GM12878 (cell line): ENCODE data around the gene TRMO. TPM values are rescaled to one million over a fixed set of nuclear protein-coding genes. Genes with fewer than 3 reads are reported as not detected.

ENCODE experiments used
- ATAC-seq: fragments of 200-7000 bp; cut with Tn5 transposase; 3 replicates; pipeline ENCODE4 v1.9.1; 2020; ENCODE audit warnings: mild to moderate bottlenecking, moderate library complexity
- BruUV-seq: library from RNA; stranded (reverse); fragments of 400-500 nt; replicated peaks from 2 replicates; lab custom pipeline; 2021; lab: Mats Ljungman, UMichigan
- CTCF ChIA-PET: fragments of 300-600 bp; sonication (Branson Sonifier 250); formaldehyde crosslinking; extraction: SDS; loops from one replicate; lab custom pipeline; 2021; ENCODE audit warnings: inconsistent platforms; lab: Yijun Ruan, JAX
- POLR2A ChIA-PET: fragments of 350-600 bp; formaldehyde crosslinking; extraction: SDS; loops from one replicate; lab custom pipeline; 2021; ENCODE audit warnings: inconsistent platforms; lab: Charles Lee
- RAD21 ChIA-PET: fragments of 300-600 bp; sonication (Branson Sonifier 250); formaldehyde crosslinking; loops from one replicate; lab custom pipeline; 2023; ENCODE audit warnings: antibody characterized with exemption; ENCODE audit not compliant: unreplicated experiment; lab: Charles Lee
- SMC1A ChIA-PET: fragments of 300-600 bp; sonication (Branson Sonifier 250); formaldehyde crosslinking; loops from one replicate; lab custom pipeline; 2023; ENCODE audit not compliant: unreplicated experiment, uncharacterized antibody; lab: Charles Lee
- DNase-seq: peaks from one replicate; pipeline ENCODE4 v3.0.0-alpha.2; 2011; ENCODE audit warnings: low read depth, low spot score
- FAIRE-seq: peaks from 3 replicates; lab custom pipeline; 2011; peaks lifted over from hg19 to GRCh38; lab: Jason Lieb, UNC
- H2AFZ ChIP-seq: 2 replicates; pipeline ENCODE4 v1.6.0; 2011; ENCODE audit warnings: low read depth, low read length, control low read depth; ENCODE audit not compliant: control insufficient read depth
- H3K27ac ChIP-seq: 2 replicates; pipeline ENCODE4 v1.5.1; 2011; ENCODE audit warnings: control low read depth; ENCODE audit not compliant: control insufficient read depth, insufficient read depth
- H3K27me3 ChIP-seq, 2 experiments: replicated peaks in 1 of 2; 2 replicates each; pipeline versions ENCODE4 v1.6.0 to v1.6.1; 2011; ENCODE audit warnings: low read length in 1 of 2; ENCODE audit not compliant: control insufficient read depth in 2 of 2, insufficient read depth in 2 of 2
- H3K36me3 ChIP-seq, 2 experiments: 2 replicates each; pipeline ENCODE4 v1.5.1; 2011; ENCODE audit warnings: low read length in 1 of 2; ENCODE audit not compliant: control insufficient read depth in 2 of 2, insufficient read depth in 2 of 2
- H3K4me1 ChIP-seq: 2 replicates; pipeline ENCODE4 v1.6.1; 2011; ENCODE audit warnings: mild to moderate bottlenecking, low read length, moderate library complexity, mixed read lengths; ENCODE audit not compliant: control insufficient read depth, insufficient read depth
- H3K4me2 ChIP-seq: 2 replicates; pipeline ENCODE4 v1.6.0; 2011; ENCODE audit warnings: control low read depth; ENCODE audit not compliant: control insufficient read depth, insufficient read depth
- H3K4me3 ChIP-seq: fragments of 200-600 bp; sonication (generic); 2 replicates; pipeline ENCODE4 v1.5.1; 2016
- H3K79me2 ChIP-seq: 2 replicates; pipeline ENCODE4 v1.6.0; 2011; ENCODE audit warnings: low read length; ENCODE audit not compliant: control insufficient read depth, insufficient read depth
- H3K9ac ChIP-seq: 2 replicates; pipeline ENCODE4 v1.8.0; 2011; ENCODE audit warnings: low read length, control low read depth, mixed read lengths; ENCODE audit not compliant: control insufficient read depth, insufficient read depth
- H3K9me3 ChIP-seq: replicated peaks from 3 replicates; pipeline ENCODE4 v1.5.1; 2011; ENCODE audit warnings: mild to moderate bottlenecking, low read length; ENCODE audit not compliant: control insufficient read depth, insufficient read depth
- H4K20me1 ChIP-seq: 2 replicates; pipeline ENCODE4 v1.6.0; 2011; ENCODE audit not compliant: control insufficient read depth, insufficient read depth
- ATF7 ChIP-seq: fragments of 450-650 bp; IDR thresholded peaks from 2 replicates; pipeline ENCODE4 v1.6.1; 2016; ENCODE audit warnings: low read depth, mild to moderate bottlenecking
- BACH1 ChIP-seq: fragments of 450-650 bp; IDR thresholded peaks from 2 replicates; pipeline ENCODE4 v1.6.1; 2017; ENCODE audit warnings: mild to moderate bottlenecking, borderline replicate concordance
- HDAC2 ChIP-seq: fragments of 200-600 bp; sonication (generic); IDR thresholded peaks from 2 replicates; pipeline ENCODE4 v1.6.1; 2017
- KDM1A ChIP-seq: fragments of 200-600 bp; sonication (generic); IDR thresholded peaks from 2 replicates; pipeline ENCODE4 v1.6.1; 2016; ENCODE audit warnings: borderline replicate concordance
- NFIC ChIP-seq: IDR thresholded peaks from 2 replicates; pipeline ENCODE4 v1.6.1; 2012; ENCODE audit warnings: low read depth, mild to moderate bottlenecking, inconsistent platforms, low read length, moderate library complexity
- PAX8 ChIP-seq: fragments of 450-650 bp; IDR thresholded peaks from 2 replicates; pipeline ENCODE4 v1.6.1; 2017; ENCODE audit warnings: mild to moderate bottlenecking, moderate library complexity
- PRDM15 ChIP-seq: fragments of 450-650 bp; formaldehyde crosslinking; IDR thresholded peaks from 2 replicates; pipeline ENCODE4 v1.4.0; 2020; ENCODE audit warnings: mild to moderate bottlenecking, moderate library complexity
- RELB ChIP-seq: fragments of 450-650 bp; IDR thresholded peaks from 2 replicates; pipeline ENCODE4 v1.6.1; 2017; ENCODE audit warnings: low read depth, mild to moderate bottlenecking, moderate library complexity
- SIN3A ChIP-seq: IDR thresholded peaks from 2 replicates; pipeline ENCODE4 v1.6.1; 2012; ENCODE audit warnings: low read depth, low read length, improper control_type of control experiment
- WRNIP1 ChIP-seq: IDR thresholded peaks from 2 replicates; pipeline ENCODE4 v1.6.1; 2011; ENCODE audit warnings: low read depth, low read length, improper control_type of control experiment, borderline replicate concordance
- ZSCAN29 ChIP-seq: fragments of 450-650 bp; IDR thresholded peaks from 2 replicates; pipeline ENCODE4 v1.6.1; 2017; ENCODE audit warnings: mild to moderate bottlenecking, moderate library complexity
- WGBS: methylation state at CpG from one replicate; pipeline ENCODE4 v1.1.6; 2016; ENCODE audit warnings: low lambda C conversion rate; ENCODE audit not compliant: insufficient replicate concordance, insufficient coverage; ENCODE audit errors: missing lambda C conversion rate; 5-methylcytosine and 5-hydroxymethylcytosine counted together
- in situ Hi-C: fragments of 300-500 bp; cut with MboI; formaldehyde crosslinking; loops from 9 replicates; pipeline ENCODE4 v1.14.3; 2018; ENCODE audit warnings: mixed read lengths
- intact Hi-C: fragments of 100-400 bp; cut with micrococcal nuclease; formaldehyde crosslinking; loops from one replicate; pipeline ENCODE4 v1.14.2; 2022; ENCODE audit not compliant: unreplicated experiment
- polyA plus RNA-seq, 11 experiments: library from polyadenylated mRNA; depleted of rRNA in 4 of 11; unstranded in 6 of 11; stranded (reverse) in 5 of 11; fragments of >200 nt; fragmentation: Nextera tagmentation in 4 of 11; fragmentation: Illumina TruSeq in 1 of 11; extraction: Ambion mirVana in 4 of 11; extraction: Trizol in 1 of 11; gene quantifications; 1 replicate in 1 of 11; 2 replicates in 10 of 11; pipeline versions ENCODE4 v1.2.1 to v1.2.3, GENCODE V29; 2011 to 2016; ENCODE audit warnings: inconsistent platforms in 2 of 11, missing spikeins in 2 of 11, low read depth in 1 of 11
- total RNA-seq, 4 experiments: library from RNA; depleted of rRNA in 3 of 4; stranded (reverse); fragments of >200 nt in 3 of 4; fragmentation: Illumina TruSeq in 1 of 4; extraction: Trizol in 1 of 4; gene quantifications; 2 replicates each; pipeline versions ENCODE4 v1.2.1 to v1.2.3, GENCODE V29; 2013 to 2021
- TF ChIP-seq, protein P1 (sequence below): fragments of 450-650 bp; IDR thresholded peaks from 2 replicates; pipeline ENCODE4 v1.6.1; 2017; ENCODE audit warnings: borderline replicate concordance
- TF ChIP-seq, protein P2 (sequence below): fragments of 450-650 bp; conservative IDR thresholded peaks from 2 replicates; pipeline ENCODE4 v1.6.1; 2017; ENCODE audit warnings: mild to moderate bottlenecking, moderate library complexity

The TRMO gene
- total and polyA plus RNA-seq, 10 of the 15 experiments (the other 5 are each of a cell fraction or from before 2014, with no cell fraction given): 5.8 to 23.6 (median 15.3) TPM

- POLR2A ChIA-PET: no interaction called here
- no peaks in the 10 kb centered on the region for H4K20me1 ChIP-seq
- intact Hi-C loops (no loop called here), in situ Hi-C loops (no loop called here)
- H3K4me2 ChIP-seq: peak overlapping the region; percentile 26; the same call in 1 of the 2 replicates
- ATAC-seq (peak; percentile 55), DNase-seq (no peak), FAIRE-seq (no peak)
- 0% methylated on average over 3 of the region's 3 CpGs for WGBS
- SMC1A ChIA-PET: no interaction called here
- H3K27ac ChIP-seq: peak overlapping the region; percentile 2; the same call in 1 of the 2 replicates
- RAD21 ChIA-PET: no interaction called here
- no peak overlapping the region for H3K4me3 ChIP-seq
- peaks cover 2% of the 10 kb centered on the region for H3K79me2 ChIP-seq
- peaks cover 8% of the 10 kb centered on the region; the same call in 1 of the 2 replicates for H3K4me1 ChIP-seq
- no TSS peak for BruUV-seq
- no peaks in the 10 kb centered on the region for H3K9me3 ChIP-seq
- no peaks in the 10 kb centered on the region for H3K27me3 ChIP-seq
- CTCF ChIA-PET: interaction anchor here (1.0 to 2.1 kb wide), 3 partner anchors 7 to 202 kb away, joined by 3 to 4 read pairs (median 3); no protein-coding TSS in a partner anchor
- H2AFZ ChIP-seq: no peak overlapping the region
- no peak for TF ChIP-seq HDAC2
- TF ChIP-seq, protein P1, sequence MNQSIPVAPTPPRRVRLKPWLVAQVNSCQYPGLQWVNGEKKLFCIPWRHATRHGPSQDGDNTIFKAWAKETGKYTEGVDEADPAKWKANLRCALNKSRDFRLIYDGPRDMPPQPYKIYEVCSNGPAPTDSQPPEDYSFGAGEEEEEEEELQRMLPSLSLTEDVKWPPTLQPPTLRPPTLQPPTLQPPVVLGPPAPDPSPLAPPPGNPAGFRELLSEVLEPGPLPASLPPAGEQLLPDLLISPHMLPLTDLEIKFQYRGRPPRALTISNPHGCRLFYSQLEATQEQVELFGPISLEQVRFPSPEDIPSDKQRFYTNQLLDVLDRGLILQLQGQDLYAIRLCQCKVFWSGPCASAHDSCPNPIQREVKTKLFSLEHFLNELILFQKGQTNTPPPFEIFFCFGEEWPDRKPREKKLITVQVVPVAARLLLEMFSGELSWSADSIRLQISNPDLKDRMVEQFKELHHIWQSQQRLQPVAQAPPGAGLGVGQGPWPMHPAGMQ: no peak
- TF ChIP-seq PAX8: no peak
- TF ChIP-seq KDM1A: no peak
- TF ChIP-seq, protein P2, sequence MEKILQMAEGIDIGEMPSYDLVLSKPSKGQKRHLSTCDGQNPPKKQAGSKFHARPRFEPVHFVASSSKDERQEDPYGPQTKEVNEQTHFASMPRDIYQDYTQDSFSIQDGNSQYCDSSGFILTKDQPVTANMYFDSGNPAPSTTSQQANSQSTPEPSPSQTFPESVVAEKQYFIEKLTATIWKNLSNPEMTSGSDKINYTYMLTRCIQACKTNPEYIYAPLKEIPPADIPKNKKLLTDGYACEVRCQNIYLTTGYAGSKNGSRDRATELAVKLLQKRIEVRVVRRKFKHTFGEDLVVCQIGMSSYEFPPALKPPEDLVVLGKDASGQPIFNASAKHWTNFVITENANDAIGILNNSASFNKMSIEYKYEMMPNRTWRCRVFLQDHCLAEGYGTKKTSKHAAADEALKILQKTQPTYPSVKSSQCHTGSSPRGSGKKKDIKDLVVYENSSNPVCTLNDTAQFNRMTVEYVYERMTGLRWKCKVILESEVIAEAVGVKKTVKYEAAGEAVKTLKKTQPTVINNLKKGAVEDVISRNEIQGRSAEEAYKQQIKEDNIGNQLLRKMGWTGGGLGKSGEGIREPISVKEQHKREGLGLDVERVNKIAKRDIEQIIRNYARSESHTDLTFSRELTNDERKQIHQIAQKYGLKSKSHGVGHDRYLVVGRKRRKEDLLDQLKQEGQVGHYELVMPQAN: no peak
- TF ChIP-seq ATF7: no peak
- TF ChIP-seq RELB: no peak
- no peak for TF ChIP-seq WRNIP1
- TF ChIP-seq ZSCAN29: no peak
- TF ChIP-seq SIN3A: no peak
- TF ChIP-seq BACH1: no peak
- no peak for TF ChIP-seq PRDM15
- TF ChIP-seq NFIC: no peak
- peaks cover 2 to 10% of the 10 kb centered on the region in 2 experiments; a peak in 3 of 4 replicates for H3K36me3 ChIP-seq
- no peak overlapping the region for H3K9ac ChIP-seq
Observed at GRCh38 chr9:97907046-97907445, 15.3 kb downstream of the TRMO start.
